Posterior vena cava (tissue), 2 donors: Measurements from ENCODE around the gene DYNC1I1. TPM values are rescaled to one million over a fixed set of nuclear protein-coding genes. Genes with fewer than 3 reads are reported as not detected.

ENCODE experiments used
- DNase-seq: peaks from one replicate; pipeline ENCODE4 v3.0.0-alpha.2; 2020; ENCODE audit warnings: low spot score
- intact Hi-C, 2 donors: fragments of 100-400 bp; cut with DNase I; formaldehyde crosslinking; loops; one replicate each; pipeline versions ENCODE4 v1.14.1 to v1.14.2; 2022 to 2023
- total RNA-seq, 2 donors: library from RNA; stranded (reverse); fragmentation: NEBNext Ultra II Directional; extraction: Animal tissue kit (Norgen Biotek cat#: 25700); gene quantifications; one replicate each; pipeline ENCODE4 v1.2.1, GENCODE V29; 2021
- donor health status: DM: yes; HTN: yes; CAD: no.
- donor health status: DM: yes; HTN: yes; CAD: no.

The DYNC1I1 gene
- total RNA-seq, 2 donors from 2014 or later: 15.8 to 17.9 TPM

DNA sequence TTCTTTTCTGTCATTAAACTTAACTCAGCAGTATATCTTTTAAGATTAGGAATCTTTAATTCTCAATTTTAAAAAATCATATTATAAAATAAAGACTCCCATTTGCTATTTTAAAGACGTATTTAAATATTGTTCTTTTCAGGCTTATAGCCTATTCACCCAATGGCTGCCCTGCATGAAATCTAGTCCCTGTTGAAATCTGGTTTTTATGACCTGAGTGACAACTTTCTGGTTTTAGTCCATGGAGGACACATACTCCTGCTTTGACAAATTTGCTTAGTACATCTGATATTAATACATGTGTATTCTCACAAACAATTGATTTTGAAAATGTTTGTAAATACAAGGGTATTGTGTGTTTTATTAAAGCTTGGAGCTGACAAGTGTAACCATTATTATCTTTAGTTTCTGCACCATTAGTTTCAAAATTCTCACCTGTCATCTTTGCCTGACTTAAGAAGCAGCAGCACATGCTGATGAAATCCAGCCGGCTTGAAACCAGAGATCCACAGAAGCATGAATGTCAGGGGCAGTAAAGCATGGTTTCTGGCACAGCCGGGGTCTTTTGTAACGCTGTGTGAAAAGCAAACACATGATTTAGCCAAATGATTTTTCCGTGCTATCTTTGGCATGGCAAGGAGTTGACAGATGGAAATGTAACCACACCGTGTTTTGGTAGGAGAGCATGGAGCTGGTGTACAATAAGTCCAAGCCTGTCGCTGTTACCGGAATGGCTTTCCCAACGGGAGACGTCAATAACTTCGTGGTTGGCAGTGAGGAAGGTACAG, 262.8 kb downstream of the DYNC1I1 start:
- intact Hi-C loops: no loop called here
- no peak for DNase-seq

DNA sequence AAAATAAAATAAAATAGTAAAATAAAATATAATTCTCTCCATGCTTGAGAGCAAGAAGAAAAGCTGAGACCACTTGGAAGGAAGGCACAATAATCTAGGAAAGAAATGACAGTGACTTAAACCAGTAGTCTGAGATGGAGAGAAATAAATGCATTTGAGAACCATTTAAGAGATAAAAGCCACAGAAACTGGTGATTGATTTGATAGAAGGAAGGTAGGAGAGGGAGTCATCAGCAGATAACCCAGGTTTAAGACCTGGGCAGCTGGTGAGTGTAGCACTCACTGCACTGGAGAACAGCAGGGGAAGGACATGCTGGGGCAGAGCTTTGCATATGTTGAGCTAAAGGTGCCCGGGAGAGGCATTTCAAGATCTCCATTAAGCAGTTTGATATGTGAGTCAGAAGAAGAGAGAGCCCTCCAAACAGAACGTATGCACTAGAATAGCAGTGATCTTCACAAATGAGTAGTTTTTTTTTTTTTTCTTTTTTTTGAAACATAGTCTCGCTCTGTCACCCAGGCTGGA, 268.0 kb downstream of the DYNC1I1 start:
- DNase-seq: no peak
- intact Hi-C loops: no loop called here

DNA sequence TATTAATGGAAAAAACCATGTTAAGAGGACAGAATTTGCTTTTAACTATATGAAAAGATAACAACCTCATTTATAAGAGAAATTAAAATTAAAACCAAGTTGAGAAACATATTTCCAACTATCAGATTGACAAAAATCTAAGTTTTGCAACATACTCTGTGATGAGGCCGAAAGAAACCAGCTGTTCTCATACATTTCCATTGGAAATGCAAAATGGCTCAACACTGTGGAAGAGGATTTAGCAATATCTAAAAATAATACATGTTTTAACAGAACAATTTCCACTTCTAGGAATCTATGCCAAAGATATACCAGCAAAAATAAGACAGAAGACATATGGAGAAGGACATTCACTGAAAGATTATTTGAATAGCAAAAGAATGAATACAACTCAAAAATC, 268.8 kb downstream of the DYNC1I1 start:
- no peak for DNase-seq
- intact Hi-C loops: no loop called here

DNA sequence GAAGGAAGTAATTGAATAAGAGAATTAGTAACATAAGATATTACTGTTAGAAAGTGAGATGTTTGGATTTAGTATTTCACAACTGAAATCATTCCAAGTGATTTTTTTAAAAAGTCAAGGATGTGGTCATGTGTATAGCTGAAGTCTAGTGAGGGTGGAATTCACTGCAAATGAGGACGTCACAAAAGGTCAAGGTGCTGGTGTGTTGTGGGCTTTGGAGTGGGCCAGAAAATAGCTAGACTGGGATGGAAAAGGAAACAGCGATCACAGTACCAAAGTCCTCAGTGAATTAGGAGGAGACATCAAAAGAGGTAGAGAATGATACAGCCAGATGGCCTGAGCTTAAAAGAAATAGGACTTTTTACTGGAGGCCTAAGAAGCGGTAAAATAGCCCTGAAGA, 272.8 kb downstream of the DYNC1I1 start:
- no peak for DNase-seq
- intact Hi-C loops: no loop called here

DNA sequence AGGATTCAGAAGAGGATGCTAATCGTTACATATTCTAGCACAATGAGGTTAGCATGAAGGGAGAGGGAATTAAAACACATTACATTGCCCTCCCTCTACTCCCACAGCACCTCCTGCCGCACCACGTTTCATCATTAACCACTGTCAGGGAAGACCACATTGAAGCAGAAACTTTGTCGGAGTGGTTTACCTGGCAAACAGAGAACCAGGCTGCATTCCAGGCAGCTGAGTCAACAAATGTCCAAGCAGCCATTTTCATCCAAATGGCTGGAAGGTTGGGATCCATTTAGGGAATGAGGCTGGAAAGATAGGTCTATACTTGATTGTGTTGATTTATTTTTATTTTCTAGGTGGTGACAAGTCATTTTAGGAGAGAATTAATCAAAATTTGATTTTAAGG, 273.6 kb downstream of the DYNC1I1 start:
- intact Hi-C loops: no loop called here
- no peak for DNase-seq

DNA sequence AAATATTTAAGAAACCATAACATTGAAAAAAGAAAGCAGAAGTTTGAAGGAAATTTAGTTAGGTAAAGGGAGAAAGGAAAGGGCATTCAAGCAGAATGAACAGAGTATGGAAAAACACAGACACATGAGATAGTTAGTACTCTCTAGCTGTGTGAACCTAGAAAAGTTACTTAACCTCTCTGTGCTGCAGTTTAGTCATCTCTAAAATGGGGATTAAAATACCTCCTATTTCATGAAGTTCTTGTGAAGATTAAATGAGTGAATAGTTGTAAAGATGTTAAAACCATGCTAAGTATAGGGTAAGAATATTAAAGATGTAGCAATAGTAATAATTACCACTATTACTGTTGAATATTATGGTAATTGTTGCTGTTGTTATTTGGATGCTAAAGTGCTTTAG, 279.9 kb downstream of the DYNC1I1 start:
- DNase-seq: no peak
- intact Hi-C loops: loop anchor here in 1 of 2 donors (5.0 kb wide), 1 partner anchor 1425 kb away; no protein-coding TSS in a partner anchor

DNA sequence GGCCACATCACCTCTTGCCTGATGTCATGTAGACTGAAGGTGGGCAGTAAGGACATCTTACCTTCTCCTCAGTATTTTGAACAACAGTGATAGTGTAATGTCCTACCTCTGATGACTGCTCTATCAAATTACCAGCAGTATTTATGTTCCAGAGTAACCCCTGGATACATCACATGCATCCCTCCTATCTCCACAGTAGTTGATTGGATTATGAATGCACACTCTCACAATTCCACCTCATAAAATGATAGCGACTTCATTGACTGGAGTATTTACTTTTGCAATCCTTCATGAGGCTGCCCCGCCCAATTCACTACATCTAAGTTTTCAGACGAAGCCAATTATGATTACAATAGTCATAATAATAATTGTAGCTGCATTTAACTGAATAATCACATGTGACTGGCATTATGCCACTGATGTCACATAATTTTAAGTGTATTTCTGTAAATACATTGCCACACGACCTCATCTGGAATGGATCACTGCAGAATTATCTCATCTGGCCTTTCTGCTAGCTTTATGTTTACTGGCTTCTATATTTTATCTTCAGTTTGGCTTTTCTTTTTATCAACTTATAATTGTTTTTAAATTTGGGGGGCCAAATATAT, 280.6 kb downstream of the DYNC1I1 start:
- DNase-seq: no peak
- intact Hi-C loops: loop anchor here in 1 of 2 donors (5.0 kb wide), 1 partner anchor 1424 kb away; no protein-coding TSS in a partner anchor

DNA sequence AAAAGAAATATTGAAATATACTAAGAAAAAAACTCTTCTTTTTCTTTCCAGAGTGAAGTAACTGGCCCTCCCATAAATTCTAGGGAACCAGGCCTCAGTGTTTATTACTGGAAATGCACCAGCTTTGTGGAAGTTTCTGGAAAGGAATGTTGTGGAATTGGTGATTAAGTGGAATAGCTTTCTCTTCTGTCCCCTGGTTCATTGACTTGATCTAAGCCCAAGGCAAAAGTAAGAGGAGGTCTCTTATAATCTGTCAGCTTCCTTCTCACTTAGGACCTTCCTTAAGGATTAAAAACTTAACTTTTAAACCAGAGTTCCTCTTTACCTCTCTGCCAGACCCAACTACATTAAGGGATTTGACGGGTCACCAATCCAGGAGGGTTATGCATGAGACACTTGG, 283.4 kb downstream of the DYNC1I1 start:
- intact Hi-C loops: no loop called here
- no peak for DNase-seq

DNA sequence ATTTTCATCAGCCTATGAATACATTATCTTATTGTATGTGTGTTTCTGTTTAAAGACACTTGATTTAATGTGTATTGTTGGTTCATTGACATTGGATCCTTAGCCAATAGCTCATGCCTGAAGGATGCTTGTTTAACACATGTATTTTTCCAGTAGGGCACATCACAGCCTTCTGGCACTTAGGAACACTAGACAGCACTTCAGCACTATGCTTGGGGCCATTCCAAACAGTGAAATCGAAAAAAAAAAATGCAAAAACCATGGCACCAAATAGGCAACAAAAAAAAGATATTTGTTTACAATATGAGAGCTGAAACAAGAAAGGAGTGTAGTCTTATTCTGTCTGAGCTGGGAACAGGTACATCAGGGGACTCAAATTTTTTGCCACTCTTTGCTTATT, 286.7 kb downstream of the DYNC1I1 start:
- DNase-seq: no peak
- intact Hi-C loops: no loop called here

DNA sequence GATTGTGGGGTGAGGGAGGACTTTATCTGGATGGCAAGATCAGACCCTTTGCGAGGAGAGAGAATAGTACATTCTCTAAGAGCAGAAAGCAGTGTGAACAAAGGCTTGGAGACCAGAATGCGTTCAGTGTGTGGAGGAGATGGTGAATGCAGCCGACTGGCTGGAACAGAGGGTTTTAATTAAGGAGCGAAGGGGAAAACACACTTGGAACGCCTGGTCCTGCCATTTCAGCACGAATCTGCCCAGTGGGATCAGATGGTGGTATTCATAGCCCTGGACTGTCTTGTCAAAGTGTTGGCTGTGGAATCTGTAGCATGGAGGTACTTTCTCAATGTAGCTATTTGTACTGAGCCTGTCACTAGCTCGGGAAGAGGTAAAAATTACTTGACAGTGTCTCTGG, 288.7 kb downstream of the DYNC1I1 start:
- intact Hi-C loops: loop anchor here in 1 of 2 donors (5.0 kb wide), 1 partner anchor 966 kb away; no protein-coding TSS in a partner anchor
- no peak for DNase-seq

DNA sequence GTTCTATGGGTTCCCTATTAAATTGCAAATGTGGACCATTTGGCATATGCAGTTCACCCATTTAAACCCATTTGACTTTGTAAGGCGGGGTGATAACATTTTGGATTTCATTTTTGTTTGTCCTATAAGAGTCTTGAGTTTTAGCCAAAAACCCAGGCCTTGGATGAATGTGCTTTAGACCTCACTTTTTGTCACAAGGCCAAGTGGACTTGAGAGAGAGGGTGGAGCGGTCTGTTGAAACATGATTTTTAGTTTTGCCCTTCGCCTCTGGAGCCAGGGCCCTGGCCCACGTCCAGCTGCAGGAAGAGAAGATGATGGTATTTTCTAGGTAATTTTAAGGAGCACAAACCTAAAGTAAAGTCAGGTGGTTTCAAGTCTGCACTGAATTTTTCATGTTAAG, 289.5 kb downstream of the DYNC1I1 start:
- DNase-seq: no peak
- intact Hi-C loops: loop anchor here in 1 of 2 donors (5.0 kb wide), 1 partner anchor 965 kb away; no protein-coding TSS in a partner anchor

DNA sequence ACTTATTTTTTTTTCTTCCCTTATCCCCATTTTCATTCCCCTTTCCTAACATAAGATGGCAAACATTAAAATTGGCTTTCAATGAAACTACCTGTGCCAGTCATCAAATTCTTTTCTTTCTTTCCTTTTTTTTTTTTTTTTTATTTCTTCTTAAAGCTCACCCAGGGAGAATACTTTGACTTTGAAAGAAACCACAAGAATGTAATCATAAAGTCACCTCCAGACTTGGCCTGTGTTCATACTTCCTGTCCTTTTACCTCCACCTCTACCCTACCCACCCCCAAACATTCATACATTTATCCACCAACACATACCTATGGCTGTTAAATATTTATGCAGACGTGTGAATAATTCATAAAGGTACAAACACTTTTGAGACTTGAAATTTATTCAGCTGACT, 295.0 kb downstream of the DYNC1I1 start:
- DNase-seq: no peak
- intact Hi-C loops: loop anchor here in 1 of 2 donors (5.0 kb wide), 1 partner anchor 1620 kb away; no protein-coding TSS in a partner anchor

DNA sequence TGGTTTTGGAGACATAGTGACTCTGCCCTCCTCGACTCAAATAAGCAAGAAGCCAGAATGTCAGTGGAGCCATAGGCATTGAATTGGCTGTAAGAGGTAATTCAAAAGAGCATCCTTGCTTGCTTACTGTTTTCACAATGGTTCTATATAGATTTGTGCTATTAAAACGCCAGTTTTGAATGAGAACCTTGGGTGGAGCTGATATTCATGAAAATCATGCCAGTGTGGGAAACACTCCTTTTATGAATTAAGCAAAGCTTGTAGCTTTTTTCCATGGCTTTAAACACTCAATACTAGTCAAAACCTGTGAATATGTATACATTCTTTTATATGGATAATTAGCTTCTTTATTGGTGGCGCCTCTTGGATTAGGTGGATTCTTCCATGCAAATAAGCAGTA, 297.0 kb downstream of the DYNC1I1 start:
- intact Hi-C loops: loop anchor here in 1 of 2 donors (5.0 kb wide), 1 partner anchor 1622 kb away; no protein-coding TSS in a partner anchor
- DNase-seq: no peak

DNA sequence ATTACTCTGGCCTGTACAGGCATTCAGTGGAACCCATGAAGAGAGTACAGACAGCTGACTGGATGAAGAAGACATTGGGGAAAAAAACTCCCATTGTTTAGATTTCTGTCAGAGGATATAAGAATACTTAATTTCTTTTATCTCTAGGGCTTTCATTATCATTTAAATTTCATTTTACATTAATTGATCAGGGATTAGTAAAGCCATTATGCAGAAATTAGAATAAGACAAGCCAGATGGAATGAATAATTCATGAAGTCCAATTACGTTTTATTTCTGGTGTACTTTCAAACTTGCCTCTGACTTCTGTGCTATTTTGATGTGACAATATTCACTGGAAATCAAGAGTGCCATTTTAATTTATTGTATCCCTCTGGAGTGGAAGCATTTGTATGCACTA, 302.5 kb downstream of the DYNC1I1 start:
- intact Hi-C loops: loop anchor here in 1 of 2 donors (5.0 kb wide), 1 partner anchor 952 kb away; no protein-coding TSS in a partner anchor
- DNase-seq: no peak

DNA sequence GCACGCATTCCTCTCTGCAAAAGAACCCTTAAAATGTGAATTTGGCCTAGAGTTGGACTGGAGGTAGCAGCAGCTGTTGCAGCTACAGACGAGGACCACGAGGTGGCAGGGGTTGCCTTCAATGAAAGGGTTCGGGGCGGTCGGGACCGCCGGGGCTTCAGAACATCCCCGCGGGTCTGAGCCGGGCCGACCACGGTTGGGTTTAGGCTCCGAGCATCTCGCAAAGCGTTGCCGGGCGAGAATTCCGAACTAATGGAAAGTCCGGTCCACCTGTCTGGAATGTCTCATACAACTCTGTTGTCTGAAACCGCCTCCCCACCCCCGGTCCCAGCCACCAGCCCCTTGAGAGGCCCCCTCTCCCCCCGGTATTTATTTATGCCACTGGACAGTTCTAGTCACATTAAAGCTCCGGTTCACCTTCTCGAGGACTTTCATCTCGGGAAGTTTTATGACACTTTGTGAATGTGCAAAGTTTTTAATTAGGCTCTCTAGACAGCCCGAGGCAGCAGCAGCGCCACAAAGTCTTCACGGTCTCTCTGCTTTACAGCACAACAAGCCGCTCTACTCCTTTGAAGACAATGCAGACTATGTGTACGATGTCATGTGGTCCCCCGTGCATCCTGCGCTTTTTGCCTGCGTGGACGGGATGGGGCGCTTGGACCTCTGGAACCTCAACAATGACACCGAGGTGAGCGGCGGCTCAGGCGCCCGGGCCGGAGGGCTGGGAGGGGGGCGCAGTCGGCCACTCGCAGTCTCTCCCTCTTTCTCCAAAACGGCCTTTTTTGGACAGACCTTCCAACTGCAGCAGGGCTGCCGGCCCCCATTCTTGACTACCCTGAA, 303.4 kb downstream of the DYNC1I1 start:
- peak; percentile 87 for DNase-seq
- intact Hi-C loops: loop anchor here in 1 of 2 donors (5.0 kb wide), 1 partner anchor 952 kb away; no protein-coding TSS in a partner anchor

DNA sequence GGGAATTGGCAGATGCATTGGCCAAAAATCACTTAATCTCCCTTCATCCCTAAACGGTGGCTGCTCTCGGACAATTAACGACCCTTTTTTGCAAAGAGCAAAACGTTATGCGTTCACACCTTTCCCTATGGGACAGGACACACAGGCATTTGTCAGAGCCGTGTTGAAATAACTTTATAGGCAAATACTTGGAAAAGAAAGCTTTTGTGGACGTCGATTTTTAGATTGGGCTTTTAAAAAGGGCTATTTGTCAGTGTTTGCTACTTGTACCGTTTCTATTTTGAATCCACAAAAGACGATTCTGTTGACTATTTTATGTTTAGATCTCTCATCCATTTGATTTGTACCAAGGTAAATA, 304.0 kb downstream of the DYNC1I1 start:
- intact Hi-C loops: loop anchor here in 1 of 2 donors (5.0 kb wide), 1 partner anchor 951 kb away; no protein-coding TSS in a partner anchor
- no peak for DNase-seq

DNA sequence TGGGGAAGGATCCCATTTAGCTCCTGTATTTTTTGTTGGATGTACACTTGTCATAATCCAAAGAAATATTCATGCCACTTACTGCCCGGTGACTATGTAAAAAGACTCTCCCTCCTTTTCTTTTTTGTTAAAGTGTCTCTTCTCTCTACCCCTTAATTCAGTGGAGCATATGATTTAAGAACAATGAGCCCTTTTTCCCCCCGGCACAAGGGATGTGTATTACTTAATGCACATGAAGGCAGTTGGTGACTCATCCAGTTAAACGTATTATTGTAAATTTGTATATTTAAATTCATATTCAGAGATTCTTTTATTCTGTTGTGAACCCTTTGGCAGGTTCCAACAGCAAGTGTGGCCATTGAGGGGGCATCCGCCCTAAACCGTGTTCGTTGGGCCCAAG, 307.7 kb downstream of the DYNC1I1 start:
- DNase-seq: no peak
- intact Hi-C loops: no loop called here

DNA sequence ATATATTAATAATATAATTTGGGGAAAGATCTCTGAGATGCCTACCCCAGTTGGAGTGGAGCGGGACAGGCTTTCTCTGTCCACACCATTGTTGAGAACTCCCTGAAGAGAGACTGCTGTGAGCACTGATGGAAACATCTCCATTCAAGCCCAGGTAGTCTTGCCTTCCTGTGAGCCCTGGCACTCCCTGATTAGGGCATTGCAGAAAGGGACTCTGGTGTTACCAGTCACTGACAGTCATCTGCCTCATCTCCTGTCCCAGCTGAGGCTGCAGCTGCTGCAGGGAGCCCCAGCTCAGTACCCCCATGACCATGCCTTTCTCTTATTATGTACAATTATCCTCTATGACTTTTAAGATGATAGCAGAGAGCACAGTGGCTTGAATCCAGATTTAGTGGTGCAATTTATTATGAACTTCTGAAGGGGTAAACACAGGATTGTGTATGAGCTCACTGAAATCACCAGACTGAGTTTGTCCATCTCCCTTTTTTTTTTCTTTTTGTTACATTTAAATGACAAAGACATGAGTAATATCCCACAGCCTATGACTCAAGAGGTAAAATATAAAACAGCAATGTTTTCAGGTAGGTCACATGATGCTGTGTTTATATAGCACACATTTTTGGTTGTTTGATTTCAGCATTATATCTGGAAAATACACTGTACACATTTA, 312.7 kb downstream of the DYNC1I1 start:
- DNase-seq: no peak
- intact Hi-C loops: no loop called here

DNA sequence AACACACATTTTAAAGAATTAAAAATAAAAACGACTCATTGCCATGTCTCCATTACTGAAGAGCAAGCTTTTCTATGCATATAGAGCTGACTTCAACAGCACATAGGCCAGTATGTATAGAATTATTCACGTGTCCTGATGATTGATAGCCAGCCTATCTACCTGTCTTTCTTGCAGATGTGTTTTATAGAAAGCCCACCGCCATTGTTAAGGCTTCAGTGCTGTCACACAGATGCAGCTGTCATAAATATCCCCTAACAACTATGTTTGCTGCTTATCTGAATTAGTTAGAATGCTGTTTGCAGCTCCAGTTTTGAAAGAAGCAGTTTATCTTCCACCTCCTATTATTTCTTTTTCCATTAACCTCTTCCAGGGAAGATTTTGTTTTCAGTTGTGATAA, 313.6 kb downstream of the DYNC1I1 start:
- intact Hi-C loops: no loop called here
- no peak for DNase-seq
